Thyroid gland (tissue), 4 donors: ENCODE data around the gene IRAG1.

Experiments
- POLR2A ChIP-seq, 2 donors: fragments of 450-650 bp; IDR thresholded peaks; one replicate each; pipeline ENCODE4 v1.6.1; 2017; ENCODE audit warnings: antibody characterized with exemption in 2 of 2, mild to moderate bottlenecking in 2 of 2, moderate library complexity in 1 of 2
- TF ChIP-seq, protein P1 (sequence below), 6 experiments: fragments of 200-600 bp in 3 of 6; fragments of 450-650 bp in 3 of 6; sonication (generic) in 3 of 6; IDR thresholded peaks; one replicate each; pipeline ENCODE4 v1.5.1; 2016 to 2019; ENCODE audit warnings: antibody characterized with exemption in 6 of 6, mild to moderate bottlenecking in 2 of 6, inconsistent platforms in 1 of 6, moderate library complexity in 1 of 6

DNA sequence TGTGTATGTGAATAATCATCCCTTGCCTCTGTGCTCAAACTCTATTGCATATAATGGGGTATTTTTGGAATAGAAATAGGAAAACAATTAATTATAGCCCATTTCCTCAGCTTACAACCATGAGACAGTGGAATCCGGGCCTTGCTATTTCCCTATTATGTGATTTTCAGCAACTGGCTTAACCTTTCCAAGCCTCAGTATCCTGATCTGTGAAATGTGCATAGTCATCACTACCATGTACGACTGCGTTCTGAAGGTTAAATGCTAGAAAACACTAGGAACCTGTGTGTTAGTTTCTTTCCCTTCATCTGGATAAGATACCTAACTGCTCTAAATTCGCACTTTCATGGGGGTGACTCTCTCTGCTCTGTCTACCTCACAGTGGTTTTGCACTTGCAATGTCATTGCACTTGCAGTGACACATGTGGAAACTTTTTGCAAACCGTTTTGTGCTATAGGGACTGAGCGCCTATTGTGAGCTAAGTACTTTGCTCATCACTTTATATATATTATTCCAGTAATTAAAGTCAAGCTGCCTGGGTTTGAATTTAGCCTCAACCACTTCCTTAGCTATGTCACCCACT, 48.3 kb downstream of the IRAG1 start:
- TF ChIP-seq, protein P1, sequence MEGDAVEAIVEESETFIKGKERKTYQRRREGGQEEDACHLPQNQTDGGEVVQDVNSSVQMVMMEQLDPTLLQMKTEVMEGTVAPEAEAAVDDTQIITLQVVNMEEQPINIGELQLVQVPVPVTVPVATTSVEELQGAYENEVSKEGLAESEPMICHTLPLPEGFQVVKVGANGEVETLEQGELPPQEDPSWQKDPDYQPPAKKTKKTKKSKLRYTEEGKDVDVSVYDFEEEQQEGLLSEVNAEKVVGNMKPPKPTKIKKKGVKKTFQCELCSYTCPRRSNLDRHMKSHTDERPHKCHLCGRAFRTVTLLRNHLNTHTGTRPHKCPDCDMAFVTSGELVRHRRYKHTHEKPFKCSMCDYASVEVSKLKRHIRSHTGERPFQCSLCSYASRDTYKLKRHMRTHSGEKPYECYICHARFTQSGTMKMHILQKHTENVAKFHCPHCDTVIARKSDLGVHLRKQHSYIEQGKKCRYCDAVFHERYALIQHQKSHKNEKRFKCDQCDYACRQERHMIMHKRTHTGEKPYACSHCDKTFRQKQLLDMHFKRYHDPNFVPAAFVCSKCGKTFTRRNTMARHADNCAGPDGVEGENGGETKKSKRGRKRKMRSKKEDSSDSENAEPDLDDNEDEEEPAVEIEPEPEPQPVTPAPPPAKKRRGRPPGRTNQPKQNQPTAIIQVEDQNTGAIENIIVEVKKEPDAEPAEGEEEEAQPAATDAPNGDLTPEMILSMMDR (IDR thresholded peaks at IDR 0.05), result no peak
- no peak for TF ChIP-seq POLR2A (IDR thresholded peaks at IDR 0.05)
